Measurements from ENCODE around the gene DCUN1D3.
"Not testable (repeated sequence)": the region's sequence is repeated elsewhere in the genome, so short reads cannot be mapped to it uniquely, and the experiment has no call there.

Gene DCUN1D3

GRCh38 chr16:20886320-20886719, 13.8 kb downstream of the DCUN1D3 start:
- no peak for DNase-seq

- no peak for DNase-seq
These were observed 16.0 kb downstream of the DCUN1D3 start for GRCh38 chr16:20884240-20884556.

- no peak for DNase-seq
These were observed 16.5 kb downstream of the DCUN1D3 start for GRCh38 chr16:20883554-20884239.

- no peak for DNase-seq
These were observed 18.7 kb downstream of the DCUN1D3 start for GRCh38 chr16:20881503-20881878.

- no peak for DNase-seq
These were observed 19.2 kb downstream of the DCUN1D3 start for GRCh38 chr16:20880867-20881502.

- DNase-seq = no peak
These were observed 20.8 kb downstream of the DCUN1D3 start for GRCh38 chr16:20879175-20880040.

GRCh38 chr16:20878682-20879147, 21.4 kb downstream of the DCUN1D3 start:
- no peak for DNase-seq

- DNase-seq = no peak
These were observed 24.9 kb downstream of the DCUN1D3 start for GRCh38 chr16:20875355-20875650.

GRCh38 chr16:20874088-20874581, 26.0 kb downstream of the DCUN1D3 start:
- DNase-seq = no peak

- DNase-seq = no peak
These were observed 26.8 kb downstream of the DCUN1D3 start for GRCh38 chr16:20873331-20873730.

- DNase-seq = no peak
These were observed 28.0 kb downstream of the DCUN1D3 start for GRCh38 chr16:20871941-20872815.

- no peak for DNase-seq
These were observed 28.9 kb downstream of the DCUN1D3 start for GRCh38 chr16:20871258-20871657.

GRCh38 chr16:20870122-20870820, 29.9 kb downstream of the DCUN1D3 start:
- DNase-seq = no peak

GRCh38 chr16:20868890-20869289, 31.3 kb downstream of the DCUN1D3 start:
- DNase-seq = peak in 1 of 2 experiments; percentile 5

GRCh38 chr16:20867585-20867984, 32.6 kb downstream of the DCUN1D3 start:
- DNase-seq = no peak

GRCh38 chr16:20866801-20867200, 33.4 kb downstream of the DCUN1D3 start:
- DNase-seq = no peak

- peak; percentile 5 to 66 for DNase-seq
These were observed 33.9 kb downstream of the DCUN1D3 start for GRCh38 chr16:20866145-20866772.

- DNase-seq = peak in 1 of 2 experiments; percentile 14
These were observed 34.6 kb downstream of the DCUN1D3 start for GRCh38 chr16:20865420-20866131.

GRCh38 chr16:20864376-20864775, 35.8 kb downstream of the DCUN1D3 start:
- not testable (repeated sequence) for DNase-seq

GRCh38 chr16:20862162-20862960, 37.8 kb downstream of the DCUN1D3 start:
- DNase-seq = no peak
